GM12892 (cell line): ENCODE data around the gene RRAD.

Experiments used
- POLR2A ChIP-seq: IDR thresholded peaks from 2 replicates; pipeline ENCODE4 v1.6.1; 2011; ENCODE audit warnings: low read depth, low read length, control low read depth
- POLR2AphosphoS5 ChIP-seq: IDR thresholded peaks from 2 replicates; pipeline ENCODE4 v1.6.1; 2011; ENCODE audit warnings: low read depth, low read length, control low read depth
- TAF1 ChIP-seq: IDR thresholded peaks from 2 replicates; pipeline ENCODE4 v1.6.1; 2011; ENCODE audit warnings: low read depth, mild to moderate bottlenecking, control low read depth, low read length, borderline replicate concordance

DNA sequence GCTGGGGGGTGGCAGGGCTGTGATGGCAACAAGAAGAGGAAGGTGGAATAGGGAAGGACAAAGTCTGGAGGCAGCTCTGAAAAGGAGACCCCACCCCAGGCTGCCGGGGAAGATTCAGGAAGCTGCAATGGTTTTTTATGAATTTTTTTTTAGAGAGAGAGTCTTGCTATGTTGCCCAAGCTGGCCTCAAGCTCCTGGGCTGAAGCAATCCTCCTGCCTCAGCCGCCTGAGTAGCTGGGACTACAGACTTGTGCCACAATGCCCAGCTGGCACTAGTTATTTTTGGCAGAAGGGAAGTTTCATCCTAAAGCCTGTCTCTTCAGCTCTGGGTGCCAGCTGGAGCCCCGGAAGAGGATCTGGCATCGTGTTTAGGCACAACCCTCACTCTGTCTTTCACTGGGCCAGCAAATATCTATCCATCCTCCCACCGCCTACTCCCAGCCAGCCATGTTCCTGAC, 34.4 kb upstream of the RRAD start:
- TF ChIP-seq POLR2A (no peak), TAF1 (no peak), POLR2AphosphoS5 (no peak)
